ENCODE measurements around the gene SMIM45.
A peak's percentile ranks its signal among the peaks of the same experiment; 100 is the strongest.
"Not testable (repeated sequence)": the region's sequence is repeated elsewhere in the genome, so short reads cannot be mapped to it uniquely, and the experiment has no call there.

Gene SMIM45

DNA sequence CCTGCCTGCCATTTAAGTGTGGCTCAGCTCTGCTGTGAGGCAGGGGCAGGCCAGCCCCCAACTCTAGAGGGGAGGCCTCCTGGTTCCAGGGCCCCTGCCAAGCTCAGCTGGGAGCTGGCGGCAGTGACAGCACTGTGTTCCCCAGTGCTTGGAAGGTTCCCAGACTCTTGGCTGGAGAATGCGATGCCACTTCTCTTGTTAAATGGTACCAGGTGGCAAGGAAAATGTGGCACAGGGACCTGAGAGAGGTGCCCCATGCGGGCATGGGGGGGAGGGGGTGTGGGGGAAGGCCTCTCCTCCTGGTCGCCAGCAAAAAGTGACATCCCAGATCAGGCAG lies 17.0 kb upstream of the SMIM45 start:
- no peak for DNase-seq (ENCODE audit: low spot score)

DNA sequence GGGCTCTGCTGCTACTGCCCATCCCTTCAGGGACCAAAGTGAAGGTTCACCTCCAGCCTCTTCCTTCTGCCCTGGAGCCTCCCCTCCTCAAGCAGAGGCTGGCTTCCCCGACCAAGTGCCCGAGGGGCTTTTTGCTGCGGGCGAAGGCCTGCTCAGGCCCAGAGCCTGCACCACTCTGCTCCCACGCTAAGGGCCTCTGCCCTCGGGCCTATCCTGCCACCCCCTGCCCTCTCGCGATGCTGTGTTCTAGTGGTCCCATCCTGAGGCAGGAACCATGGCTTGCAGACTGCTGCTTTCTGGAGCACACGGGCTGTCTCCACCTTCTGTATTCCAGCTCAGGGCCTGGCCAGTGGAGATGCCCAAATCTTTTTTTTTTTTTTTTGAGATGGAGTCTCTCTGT lies 16.4 kb upstream of the SMIM45 start:
- no peak for DNase-seq (ENCODE audit: low spot score)

DNA sequence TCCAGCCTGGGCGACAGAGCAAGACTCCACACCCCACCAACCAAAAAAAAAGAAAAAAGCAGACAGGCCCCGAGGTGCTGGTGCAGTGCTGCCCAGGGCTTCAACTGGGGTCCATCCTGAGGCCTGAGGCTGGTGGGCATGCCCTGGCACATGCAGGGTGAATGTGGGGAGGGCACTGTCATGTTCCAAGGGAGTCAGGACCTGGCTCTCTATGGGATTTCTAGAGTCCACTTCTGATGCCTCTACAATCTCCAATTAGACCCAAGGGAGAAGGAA lies 15.1 kb upstream of the SMIM45 start:
- no peak for DNase-seq (ENCODE audit: low spot score)

DNA sequence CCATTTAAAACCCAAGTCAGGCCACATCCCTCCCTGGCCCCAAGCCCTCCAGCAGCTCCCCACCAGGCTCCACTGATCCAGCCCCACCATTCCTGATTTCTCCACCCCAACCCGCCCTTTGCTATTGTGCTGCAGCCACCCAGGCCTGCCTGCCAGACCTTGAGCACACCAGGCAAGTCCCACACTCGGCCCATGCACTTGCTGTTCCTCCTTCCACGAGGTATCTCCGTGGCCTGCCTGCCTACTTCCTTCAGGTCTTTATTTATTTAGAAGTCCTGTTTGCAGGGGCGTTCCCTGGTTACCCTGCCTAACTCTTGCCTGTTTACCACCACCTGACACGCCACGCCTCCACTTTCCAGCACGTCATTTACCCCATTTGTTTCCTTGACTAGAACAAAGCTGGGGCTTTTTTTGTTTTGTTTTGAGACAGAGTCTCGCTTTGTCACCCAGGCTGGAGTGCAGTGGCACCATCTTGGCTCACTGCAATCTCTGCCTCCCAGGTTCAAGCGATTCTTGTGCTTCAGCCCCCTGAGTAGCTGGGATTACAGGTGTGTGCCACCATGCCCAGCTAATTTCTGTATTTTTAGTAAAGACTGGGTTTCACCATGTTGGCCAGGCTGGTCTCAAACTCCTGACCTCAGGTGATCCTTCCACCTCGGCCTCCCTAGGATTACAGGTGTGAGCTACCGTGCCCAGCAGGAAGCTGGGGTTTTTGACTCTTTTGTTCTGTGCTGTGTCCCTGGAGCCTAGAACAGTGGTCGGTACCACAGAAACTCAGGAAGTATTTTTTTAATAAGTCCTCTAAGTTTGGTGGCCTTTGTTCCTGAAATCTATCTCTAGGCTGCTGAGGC lies 11.7 kb upstream of the SMIM45 start:
- DNase-seq (ENCODE audit: low spot score) = peak; percentile 96

DNA sequence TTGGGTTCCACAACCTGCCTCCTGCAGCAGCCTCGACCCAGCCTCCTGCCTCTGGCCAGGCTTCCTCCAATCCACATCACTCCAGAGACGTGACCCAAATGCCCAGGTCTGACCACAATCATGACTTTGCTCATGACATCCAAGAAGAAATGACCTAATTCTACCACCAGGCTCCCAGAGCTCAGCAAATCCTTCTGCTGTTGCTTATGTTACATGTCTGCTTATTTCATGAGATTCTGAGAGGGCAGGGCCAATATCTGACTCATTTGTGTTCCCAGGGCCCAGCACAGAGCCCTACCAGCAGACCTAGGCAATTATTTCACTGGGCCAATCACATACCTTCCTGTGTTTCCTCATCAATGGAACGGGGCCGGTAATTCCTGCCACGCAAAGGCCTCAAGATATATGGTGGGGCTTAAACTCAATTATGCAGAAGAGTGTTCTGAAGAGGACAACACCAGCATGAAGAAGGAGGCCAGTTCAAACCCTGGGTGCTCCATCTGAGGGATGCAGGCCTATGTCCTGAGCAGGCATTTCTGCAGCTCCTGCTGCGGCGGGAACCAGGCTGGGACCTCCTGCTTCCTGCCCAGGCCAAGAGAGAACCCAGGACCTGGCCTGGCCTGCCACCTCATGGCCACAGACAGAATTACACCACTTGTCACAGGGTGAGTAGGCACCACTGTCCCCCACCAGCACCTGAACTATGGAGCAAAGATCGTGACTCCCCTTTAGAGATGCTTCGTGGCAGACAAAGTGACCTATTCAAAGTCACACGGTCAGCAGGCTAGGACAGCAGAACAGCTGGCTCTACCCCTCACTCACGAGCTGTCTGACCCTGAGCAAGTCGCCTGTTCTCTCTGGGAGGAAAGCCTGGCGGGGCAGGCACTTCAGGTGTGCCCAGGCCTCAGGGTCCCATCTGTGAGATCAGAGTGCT lies 10.9 kb upstream of the SMIM45 start:
- peak; percentile 88 for DNase-seq (ENCODE audit: low spot score)

DNA sequence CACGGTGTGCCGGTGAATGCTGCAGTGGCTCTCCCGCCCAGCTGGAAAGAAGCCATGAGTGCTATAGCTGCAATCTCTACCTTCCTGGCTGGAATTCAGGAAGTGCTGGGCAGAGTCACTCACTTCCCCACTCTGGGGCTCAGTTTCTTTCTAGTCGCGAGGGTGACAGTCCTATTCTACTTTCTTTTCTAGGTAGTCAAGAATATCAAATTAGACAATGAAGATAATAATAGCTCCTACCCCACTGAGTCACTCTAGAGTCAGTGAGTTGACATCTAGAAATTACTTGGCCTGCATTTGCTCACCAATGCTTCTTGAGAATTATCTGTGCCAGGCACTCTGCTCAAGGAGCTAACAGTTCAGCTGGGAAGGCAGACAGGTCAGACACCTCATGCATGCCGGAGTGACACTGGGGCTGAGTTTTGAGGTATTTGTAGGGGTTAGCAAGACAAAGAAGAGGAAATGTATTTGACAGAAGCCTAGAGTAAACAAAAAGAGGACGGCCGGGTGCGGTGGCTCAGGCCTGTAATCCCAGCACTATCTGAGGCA lies 8.2 kb upstream of the SMIM45 start:
- DNase-seq (ENCODE audit: low spot score) = no peak

DNA sequence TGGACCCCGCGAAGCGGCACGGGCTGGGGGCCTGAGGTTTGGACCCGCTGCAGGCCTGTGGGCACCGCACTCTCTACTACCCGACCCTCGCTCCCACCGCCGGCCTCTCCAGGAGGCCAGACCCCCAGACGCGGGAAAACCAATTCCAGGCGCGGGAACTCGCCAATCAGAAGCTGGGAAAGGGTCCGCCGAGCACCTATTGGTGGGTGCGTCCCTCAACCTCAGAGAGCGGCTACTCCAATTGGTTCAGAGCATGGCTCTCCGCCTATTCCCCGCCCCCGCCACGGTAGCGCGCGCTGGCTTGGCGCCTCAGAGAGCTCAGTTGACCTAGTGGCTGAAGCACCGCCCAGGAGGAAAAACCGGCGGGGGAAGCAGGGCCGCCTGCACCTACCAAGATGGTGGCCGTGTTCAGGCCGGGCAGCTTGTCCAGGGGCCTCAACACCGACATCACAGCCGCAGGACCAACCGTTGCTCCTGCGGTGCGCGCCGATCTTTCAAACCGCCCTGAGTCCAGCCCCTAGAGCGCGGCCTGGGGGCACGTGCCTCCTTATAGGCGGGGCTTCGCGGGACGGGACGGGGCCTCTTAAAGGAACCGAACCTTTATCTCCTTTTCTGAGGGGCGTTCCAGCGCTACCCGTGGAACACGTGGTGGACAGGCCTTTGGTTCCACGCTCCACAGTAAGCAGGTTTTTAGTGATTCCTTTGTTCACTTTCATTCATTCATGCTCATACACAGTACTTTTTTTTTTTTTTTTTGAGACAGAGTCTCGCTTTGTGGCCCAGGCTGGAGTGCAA lies 5.1 kb upstream of the SMIM45 start, which contains the start of gene CENPM:
CENPM (minus strand) TSS at position 524 of the 795 bp plus-strand sequence; CDS start at position 448, 76 bp downstream.
- peak; percentile 83 for DNase-seq (ENCODE audit: low spot score)

DNA sequence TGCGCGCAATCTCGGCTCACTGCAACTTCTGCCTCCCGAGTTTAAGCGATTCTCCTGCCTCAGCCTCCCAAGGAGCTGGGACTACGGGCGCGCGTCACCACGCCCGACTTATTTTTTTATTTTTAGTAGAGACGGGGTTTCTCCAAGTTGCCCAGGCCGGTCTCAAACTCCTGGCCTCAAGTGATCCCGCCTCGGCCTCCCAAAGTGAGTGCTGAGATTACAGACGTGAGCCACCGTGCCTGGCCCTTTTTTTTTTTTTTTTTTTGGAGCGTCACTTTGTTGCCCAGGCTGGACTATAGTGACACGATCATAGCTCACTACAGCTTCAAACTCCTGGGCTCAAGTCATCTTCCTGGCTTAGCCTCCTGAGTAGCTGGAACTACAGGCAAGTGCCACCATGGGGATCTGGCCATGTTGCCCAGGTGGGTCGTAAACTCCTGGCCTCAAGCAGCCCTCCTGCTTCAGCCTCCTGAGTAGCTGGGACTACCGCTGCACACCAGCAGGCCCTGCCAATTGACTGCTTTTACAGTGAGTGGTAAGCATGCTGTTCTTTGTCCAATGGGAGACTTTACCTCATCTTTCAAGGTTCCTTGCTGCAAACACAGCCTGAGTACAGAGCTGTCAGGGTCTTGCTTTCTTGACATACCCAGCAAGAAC lies 4.4 kb upstream of the SMIM45 start:
- DNase-seq (ENCODE audit: low spot score) = no peak

DNA sequence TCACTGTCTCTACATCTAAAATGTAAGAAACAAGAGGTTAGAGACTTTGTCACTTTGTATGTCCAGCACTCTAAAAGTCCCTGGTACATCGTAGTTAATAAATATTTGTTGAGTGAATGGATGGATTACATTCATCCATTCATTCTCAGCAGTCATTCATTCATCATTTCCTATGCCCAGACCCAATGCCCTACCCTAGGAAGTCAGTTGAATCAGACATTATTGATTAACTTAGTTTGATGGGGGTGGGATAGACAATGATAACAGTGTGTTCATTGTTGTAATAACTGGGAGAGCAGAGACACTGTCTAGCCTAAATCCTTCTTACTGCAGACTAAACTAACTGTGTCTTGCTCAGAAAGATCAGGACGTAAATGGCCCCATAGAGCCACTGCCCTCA lies 3.8 kb upstream of the SMIM45 start:
- no peak for DNase-seq (ENCODE audit: low spot score)

DNA sequence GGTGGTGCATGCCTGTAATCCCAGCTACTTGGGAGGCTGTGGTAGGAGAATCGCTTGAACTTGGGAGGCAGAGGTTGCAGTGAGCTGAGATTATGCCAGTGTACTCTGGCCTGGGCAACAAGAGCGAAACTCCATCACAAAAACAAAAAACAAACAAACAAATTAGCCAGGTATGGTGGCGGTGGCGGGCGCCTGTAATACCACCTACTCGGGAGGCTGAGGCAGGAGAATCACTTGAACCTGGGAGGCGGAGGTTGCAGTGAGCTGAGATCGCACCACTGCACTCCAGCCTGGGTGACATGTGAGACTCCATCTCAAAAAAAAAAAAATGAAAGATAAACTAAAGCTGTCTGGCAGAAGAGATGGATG lies 3.0 kb upstream of the SMIM45 start:
- not testable (repeated sequence) for DNase-seq (ENCODE audit: low spot score)

DNA sequence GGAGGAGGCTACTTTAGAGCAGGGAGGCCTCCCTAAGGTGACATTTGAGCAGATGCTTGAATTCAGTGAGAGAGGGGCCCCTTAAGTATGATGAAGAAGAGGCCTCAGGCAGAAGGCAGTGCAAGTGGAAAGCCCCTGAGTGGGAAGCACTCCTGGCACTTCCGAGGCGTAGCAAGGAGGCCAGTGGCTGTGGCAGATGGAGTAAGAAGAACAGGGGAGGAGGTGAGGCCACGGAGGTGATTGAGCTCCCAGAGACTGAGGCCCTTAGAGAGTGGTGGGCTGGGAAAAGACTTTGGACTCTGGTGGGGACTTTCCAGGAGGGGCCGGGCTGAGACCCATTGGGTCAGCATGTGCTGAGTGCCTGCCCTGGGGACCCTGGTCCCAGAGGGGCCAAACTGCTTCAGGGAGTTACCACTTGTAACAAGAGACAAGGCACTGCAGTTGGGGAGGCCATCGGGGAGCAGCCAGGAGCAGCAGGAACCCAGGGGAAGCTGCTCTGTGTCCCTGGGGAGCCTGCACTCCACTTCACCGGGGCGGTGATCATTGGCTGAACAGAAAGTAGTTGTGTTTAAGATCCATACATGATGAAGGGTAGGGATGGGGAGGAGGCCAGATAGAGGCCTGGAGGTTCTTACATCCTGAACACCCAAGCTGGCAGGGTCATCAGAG lies 2.5 kb upstream of the SMIM45 start:
- no peak for DNase-seq (ENCODE audit: low spot score)

DNA sequence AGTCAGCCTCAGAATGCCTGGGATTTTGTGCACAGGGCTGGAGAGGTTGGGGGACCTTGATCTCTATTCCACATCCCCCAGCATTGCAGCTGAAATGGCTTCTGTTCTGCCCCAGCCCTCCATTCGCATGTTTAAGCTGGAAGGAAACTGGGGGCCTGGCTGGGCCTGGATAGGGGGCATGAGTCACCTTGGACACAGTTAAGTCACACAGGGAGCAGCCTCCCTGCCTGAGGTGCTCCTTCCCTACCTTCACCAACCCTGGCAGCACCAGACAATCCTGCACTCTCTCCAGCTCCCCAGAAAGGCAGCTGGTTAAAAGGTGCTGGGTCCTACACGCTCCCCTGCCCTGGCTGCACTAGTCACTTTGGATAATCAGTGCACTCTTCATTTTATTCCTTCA lies 763 bp downstream of the SMIM45 start:
- DNase-seq (ENCODE audit: low spot score) = no peak

DNA sequence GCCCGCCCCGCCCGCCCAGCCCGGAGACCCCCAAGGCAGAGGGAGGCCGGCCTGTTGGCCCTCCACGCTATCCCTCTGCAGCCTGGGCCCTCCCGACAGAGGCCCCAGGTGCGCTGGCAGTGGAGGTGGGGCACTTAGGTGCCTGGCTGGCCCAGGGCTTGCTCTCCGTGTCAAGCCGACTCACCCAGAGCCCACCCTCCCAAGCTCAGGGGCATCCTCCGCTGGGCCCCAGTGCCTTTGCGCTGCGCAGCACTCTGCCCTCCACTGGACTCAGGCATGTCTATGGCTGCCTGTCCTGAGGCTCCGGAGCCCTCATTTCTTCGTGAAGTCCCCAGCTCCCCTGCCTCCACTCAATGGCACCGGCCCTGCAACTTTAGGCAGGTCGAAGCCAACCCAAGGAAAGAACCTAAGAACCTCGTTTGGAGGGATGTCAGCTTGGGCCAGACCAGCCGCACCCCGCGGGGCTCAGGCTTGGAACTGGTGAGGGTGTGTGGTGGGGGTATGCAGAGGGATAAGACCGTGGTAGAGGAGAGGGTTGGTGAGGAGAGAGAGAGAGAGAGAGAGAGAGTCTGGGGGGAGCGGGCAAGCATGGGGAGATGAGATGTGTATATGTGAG lies 6.1 kb downstream of the SMIM45 start:
- no peak for DNase-seq (ENCODE audit: low spot score)

DNA sequence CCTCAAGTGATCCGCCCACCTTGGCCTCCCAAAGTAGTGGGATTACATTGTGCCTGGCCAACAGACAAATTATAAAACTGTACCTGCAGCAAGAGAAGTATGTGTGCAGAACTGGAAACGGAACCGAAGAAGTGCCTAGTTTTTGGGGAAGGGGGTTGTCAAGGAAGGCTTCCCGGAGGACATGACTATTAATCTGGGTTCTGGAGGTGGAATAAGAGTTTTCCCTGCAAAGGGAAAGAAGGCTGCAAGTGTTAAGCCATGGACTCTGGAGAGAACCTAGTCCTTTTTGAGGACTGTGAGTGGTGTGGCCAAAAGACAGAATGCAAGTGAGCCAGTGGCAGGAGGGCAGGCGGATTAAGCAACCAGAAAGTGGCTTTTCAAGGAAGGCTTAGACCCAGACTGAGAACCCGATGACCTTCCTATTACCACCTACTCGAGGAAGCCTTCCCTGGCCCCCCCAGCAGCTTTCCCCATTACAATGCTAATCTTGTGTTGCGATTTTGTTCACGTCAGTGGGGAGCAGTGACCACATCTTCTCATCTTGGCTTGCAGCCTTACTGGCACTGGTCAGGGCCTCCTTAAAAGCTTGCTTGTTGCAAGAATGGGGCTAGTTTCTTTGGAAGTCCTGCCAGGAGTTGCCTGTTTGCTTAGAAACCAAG lies 11.6 kb downstream of the SMIM45 start:
- no peak for DNase-seq (ENCODE audit: low spot score)

DNA sequence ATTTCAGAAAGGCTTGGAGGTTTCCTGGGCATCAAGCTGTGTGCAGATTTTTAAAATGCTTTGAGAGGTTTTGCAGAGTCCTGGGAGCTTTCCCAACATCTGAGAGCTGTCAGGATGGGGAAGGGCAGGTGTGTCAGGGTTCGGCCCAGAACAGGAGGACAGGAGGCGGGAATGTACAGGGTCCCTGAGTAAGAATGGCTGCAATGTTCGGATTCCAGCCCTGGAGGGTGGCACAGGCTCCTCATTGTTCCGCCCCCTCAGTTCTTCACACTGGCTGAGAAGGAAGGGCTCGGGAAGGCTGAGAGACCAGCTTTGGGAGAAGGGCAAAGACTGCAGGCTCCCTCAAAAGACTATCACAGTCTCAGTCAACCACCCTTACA lies 12.2 kb downstream of the SMIM45 start:
- DNase-seq (ENCODE audit: low spot score) = no peak

DNA sequence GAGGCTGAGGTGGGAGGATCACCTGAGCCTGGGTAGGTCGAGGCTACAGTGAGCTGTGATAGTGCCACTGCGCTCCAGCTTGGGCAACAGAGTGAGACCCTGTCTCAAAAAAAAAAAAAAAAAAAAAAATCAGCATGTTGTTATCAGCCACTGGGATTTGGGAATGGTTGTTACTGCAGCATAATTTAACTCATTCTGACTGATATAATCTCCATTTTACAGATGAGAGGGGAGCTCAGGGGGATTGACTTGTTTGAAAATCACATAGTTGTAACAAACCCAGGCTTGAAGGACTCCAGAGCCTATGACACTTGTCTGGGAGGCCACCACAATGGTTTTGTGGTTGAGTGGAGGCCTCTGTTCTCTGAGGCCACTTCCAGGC lies 14.3 kb downstream of the SMIM45 start:
- no peak for DNase-seq (ENCODE audit: low spot score)

DNA sequence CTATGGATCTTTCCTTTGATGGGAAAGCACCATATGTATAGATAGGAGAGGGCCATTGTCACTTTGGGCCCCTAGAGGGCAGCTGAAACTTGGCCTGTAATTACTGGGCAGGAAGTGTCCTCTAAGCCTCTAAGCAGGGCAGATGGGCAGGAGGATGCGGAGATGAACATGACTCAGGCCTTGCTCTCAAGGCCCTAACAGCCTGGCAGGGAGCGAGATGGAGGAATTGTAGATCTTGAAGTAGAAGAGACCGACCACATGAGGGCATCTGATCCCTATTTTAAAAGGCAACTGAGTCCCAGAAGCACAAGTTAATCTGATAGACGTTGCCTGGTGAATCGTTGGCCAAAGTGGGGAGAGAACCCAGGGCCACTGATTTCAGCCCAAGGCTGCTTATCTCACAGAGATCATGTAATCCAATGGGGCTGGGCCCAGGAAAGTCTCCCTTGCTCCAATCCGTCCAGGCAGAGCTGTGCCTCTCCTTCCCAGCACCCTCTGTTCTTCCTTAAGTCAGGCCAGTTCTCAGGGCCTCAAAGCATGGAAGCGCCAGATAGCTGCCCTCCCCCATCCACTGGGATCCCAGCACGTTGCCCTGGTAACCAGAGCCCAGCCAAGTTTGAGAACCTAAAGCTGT lies 14.8 kb downstream of the SMIM45 start:
- DNase-seq (ENCODE audit: low spot score) = peak; percentile 55

DNA sequence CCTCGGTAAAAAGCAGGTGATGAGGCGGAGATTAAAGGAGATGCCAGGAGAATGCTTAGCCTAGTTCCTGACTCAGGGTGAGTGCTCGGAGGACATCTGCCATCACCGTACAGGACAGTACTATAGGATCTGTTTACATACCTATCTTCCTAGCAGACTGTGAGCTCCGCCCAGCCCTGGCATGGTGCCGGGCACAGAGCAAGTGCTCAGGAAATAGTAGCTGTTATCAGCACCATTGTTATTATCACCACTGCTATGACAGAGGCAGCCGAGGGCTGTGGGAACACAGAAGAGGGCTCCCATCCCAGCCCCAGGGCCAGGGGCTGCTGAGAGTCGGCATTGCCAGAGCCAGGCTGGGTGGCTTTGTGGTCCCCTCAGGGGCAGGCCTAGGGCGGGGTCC lies 16.7 kb downstream of the SMIM45 start:
- no peak for DNase-seq (ENCODE audit: low spot score)

DNA sequence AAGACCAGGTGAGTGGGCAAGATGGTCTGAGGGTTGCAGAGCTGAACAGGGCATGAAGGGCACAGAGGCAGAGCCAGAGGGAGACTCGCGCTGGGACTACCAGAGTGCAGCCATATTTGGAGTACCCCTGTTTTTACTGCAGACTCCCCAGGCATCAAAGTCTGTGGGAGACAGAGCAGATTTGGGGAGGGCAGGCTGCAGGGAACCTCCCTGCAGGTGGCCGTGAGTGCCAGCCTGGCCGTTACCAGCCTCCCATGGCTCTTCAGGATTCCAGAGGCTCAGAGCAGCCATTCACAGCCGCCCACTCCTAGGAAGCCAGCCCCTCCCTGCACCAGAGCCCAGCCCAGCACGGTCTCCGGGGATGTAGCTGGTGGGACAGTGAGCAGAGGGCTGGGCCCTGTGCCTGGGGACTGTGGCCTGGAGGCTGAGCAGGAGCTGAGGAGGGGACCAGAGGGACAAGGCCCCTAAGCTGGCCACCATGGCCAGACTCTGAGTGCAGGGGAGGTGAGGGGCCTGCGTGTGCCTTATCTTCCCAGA lies 17.2 kb downstream of the SMIM45 start, which contains the start of gene SEPTIN3:
SEPTIN3 (plus strand) TSS at position 334 of the 537 bp plus-strand sequence. CDS start 2,050 bp downstream, outside the sequence.
- DNase-seq (ENCODE audit: low spot score) = no peak
